HepG2 (cell line): ENCODE measurements around the gene CAPN2. TPM values are rescaled to one million over a fixed set of nuclear protein-coding genes. Genes with fewer than 3 reads are reported as not detected.

Experiments used
- ARID5B ChIP-seq: IDR thresholded peaks from 2 replicates; pipeline ENCODE4 v1.4.0; 2020; ENCODE audit warnings: mild to moderate bottlenecking, missing genetic modification reagents
- FOXA3 ChIP-seq: IDR thresholded peaks from 2 replicates; pipeline ENCODE4 v1.6.1; 2016; ENCODE audit warnings: missing genetic modification reagents, missing compliant biosample characterization
- HCFC1 ChIP-seq: fragments of 150-350 bp; IDR thresholded peaks from 2 replicates; pipeline ENCODE4 v1.6.1; 2014; ENCODE audit warnings: low read depth, low read length
- ISL2 ChIP-seq: sonication (generic); formaldehyde crosslinking; IDR thresholded peaks from 2 replicates; pipeline ENCODE4 v1.5.0; 2020; ENCODE audit warnings: missing genetic modification reagents
- KLF16 ChIP-seq, 2 experiments: sonication (generic) in 1 of 2; formaldehyde crosslinking in 1 of 2; IDR thresholded peaks; 2 replicates each; pipeline versions ENCODE4 v1.6.1 to v1.8.0; 2016 to 2023; ENCODE audit warnings: missing genetic modification reagents in 2 of 2, missing compliant biosample characterization in 1 of 2
- NCOA1 ChIP-seq: sonication (generic); formaldehyde crosslinking; IDR thresholded peaks from 2 replicates; pipeline ENCODE4 v1.9.0; 2021; ENCODE audit warnings: missing genetic modification reagents
- PAF1 ChIP-seq: IDR thresholded peaks from 2 replicates; pipeline ENCODE4 v1.6.1; 2016; ENCODE audit warnings: missing genetic modification reagents, missing compliant biosample characterization
- PITX1 ChIP-seq: sonication (generic); formaldehyde crosslinking; IDR thresholded peaks from 2 replicates; pipeline ENCODE4 v1.5.1; 2020; ENCODE audit warnings: mild to moderate bottlenecking, missing genetic modification reagents
- RERE ChIP-seq: IDR thresholded peaks from 2 replicates; pipeline ENCODE4 v1.6.1; 2016; ENCODE audit warnings: low read depth, missing genetic modification reagents, missing compliant biosample characterization
- SOX13 ChIP-seq, 3 experiments: fragments of 450-650 bp in 1 of 3; sonication (generic) in 1 of 3; formaldehyde crosslinking in 1 of 3; IDR thresholded peaks in 2 of 3; conservative IDR thresholded peaks in 1 of 3; 2 replicates each; pipeline versions ENCODE4 v1.5.0 to v1.6.1; 2016 to 2020; ENCODE audit warnings: antibody characterized with exemption in 1 of 3, mild to moderate bottlenecking in 1 of 3, missing compliant biosample characterization in 1 of 3, missing genetic modification reagents in 1 of 3, moderate library complexity in 1 of 3
- SOX6 ChIP-seq, 2 experiments: fragments of 450-650 bp in 1 of 2; sonication (generic) in 1 of 2; formaldehyde crosslinking in 1 of 2; IDR thresholded peaks; 2 replicates each; pipeline versions ENCODE4 v1.4.0 to v1.6.1; 2017 to 2020; ENCODE audit warnings: antibody characterized with exemption in 1 of 2, mild to moderate bottlenecking in 1 of 2, missing genetic modification reagents in 1 of 2
- SRSF9 ChIP-seq: fragments of 200-400 bp; formaldehyde crosslinking; IDR thresholded peaks from 2 replicates; pipeline ENCODE4 v1.6.1; 2018; ENCODE audit warnings: borderline replicate concordance, mild to moderate bottlenecking, low read depth, low read length; ENCODE audit not compliant: insufficient read depth, poor library complexity, severe bottlenecking
- TBX2 ChIP-seq: sonication (generic); formaldehyde crosslinking; IDR thresholded peaks from 2 replicates; pipeline ENCODE4 v1.5.0; 2020; ENCODE audit warnings: missing genetic modification reagents, mild to moderate bottlenecking, borderline replicate concordance
- ZBTB21 ChIP-seq: sonication (generic); formaldehyde crosslinking; IDR thresholded peaks from 2 replicates; pipeline ENCODE4 v1.4.0; 2020; ENCODE audit warnings: missing genetic modification reagents
- ZNF121 ChIP-seq: sonication (generic); formaldehyde crosslinking; IDR thresholded peaks from 2 replicates; pipeline ENCODE4 v1.5.0; 2020; ENCODE audit warnings: mild to moderate bottlenecking, missing genetic modification reagents
- ZNF24 ChIP-seq: fragments of 450-650 bp; IDR thresholded peaks from 2 replicates; pipeline ENCODE4 v1.6.1; 2017; ENCODE audit warnings: antibody characterized with exemption, mild to moderate bottlenecking
- ZNF691 ChIP-seq: sonication (generic); formaldehyde crosslinking; IDR thresholded peaks from 2 replicates; pipeline ENCODE4 v1.4.0; 2020; ENCODE audit warnings: missing genetic modification reagents, low read depth, mild to moderate bottlenecking, borderline replicate concordance
- ZNF792 ChIP-seq: IDR thresholded peaks from 2 replicates; pipeline ENCODE4 v1.6.1; 2016
- polyA plus RNA-seq, 8 experiments: library from polyadenylated mRNA; depleted of rRNA in 3 of 8; stranded (reverse) in 7 of 8; unstranded in 1 of 8; fragments of >200 nt; fragmentation: Illumina TruSeq in 4 of 8; extraction: Trizol in 4 of 8; gene quantifications; 2 replicates each; pipeline versions ENCODE4 v1.2.1 to v1.2.3, GENCODE V29; 2011 to 2016; ENCODE audit warnings: low read depth in 4 of 8, missing spikeins in 1 of 8, mixed read lengths in 1 of 8; ENCODE audit not compliant: insufficient read depth in 1 of 8
- total RNA-seq, 5 experiments: library from RNA; depleted of rRNA; stranded (reverse); fragments of >200 nt; fragmentation: Illumina TruSeq; extraction: Trizol; gene quantifications; 2 replicates each; pipeline ENCODE4 v1.2.3, GENCODE V29; 2016; ENCODE audit warnings: low read depth in 1 of 5

CAPN2 gene
- total and polyA plus RNA-seq, 2 of the 13 experiments (the other 11 are each of a cell fraction or from before 2014, with no cell fraction given): 6.2 to 7.4 TPM

- TF ChIP-seq ZNF691 (CRISPR knock-in tag) (no peak), HCFC1 (no peak), KLF16 (CRISPR knock-in tag; IDR thresholded peaks at IDR 0.05) (no peak), FOXA3 (CRISPR knock-in tag) (peak; percentile 64), SRSF9 (no peak), PITX1 (CRISPR knock-in tag) (peak; percentile 53; the same call in 1 of the 2 replicates), RERE (0 out of 2 replicates have a peak, but pooled peaks have one; percentile 51), ZNF121 (CRISPR knock-in tag) (no peak), ARID5B (CRISPR knock-in tag) (peak; percentile 31; the same call in 1 of the 2 replicates), ISL2 (CRISPR knock-in tag) (peak; percentile 65), PAF1 (CRISPR knock-in tag) (no peak), ZNF792 (CRISPR knock-in tag) (no peak), ZBTB21 (no peak), SOX13 (IDR thresholded peaks at IDR 0.05) (no peak), SOX13 (CRISPR knock-in tag; conservative IDR thresholded peaks at IDR 0.05 in 1 of 2, IDR thresholded peaks at IDR 0.05 in 1 of 2) (peak in 1 of 2 experiments; percentile 41; a peak in 1 of 4 replicates), SOX6 (IDR thresholded peaks at IDR 0.05) (no peak), SOX6 (CRISPR knock-in tag; IDR thresholded peaks at IDR 0.05) (peak; percentile 35; the same call in 1 of the 2 replicates), NCOA1 (CRISPR knock-in tag) (no peak), ZNF24 (no peak), TBX2 (CRISPR knock-in tag) (peak; percentile 58; the same call in 1 of the 2 replicates)
Measured at GRCh38 chr1:223706077-223706973, 6.0 kb upstream of the CAPN2 start (continued).
